ENCODE data around the gene FASTK.
A peak's percentile ranks its signal among the peaks of the same experiment; 100 is the strongest.

FASTK gene

GRCh38 chr7:151086802-151087244 is 6.2 kb upstream of the FASTK start:
- no peaks in the 10 kb centered on the region for H3K27me3 ChIP-seq (ENCODE audit: insufficient read depth, low read length, poor library complexity, severe bottlenecking)

GRCh38 chr7:151085691-151086620 is 5.3 kb upstream of the FASTK start, which contains the start of gene AGAP3:
Gene AGAP3 (plus strand): TSS chr7:151086475. CDS start chr7:151086742, 267 bp downstream.
- H3K4me2 ChIP-seq (ENCODE audit: low read depth, low read length, poor library complexity, severe bottlenecking): peak within 1 kb of the TSS; percentile 98
- no peaks in the 10 kb centered on the region for H3F3A ChIP-seq (ENCODE audit: low read depth)
- no peaks in the 10 kb centered on the region for H3K9me3 ChIP-seq (ENCODE audit: insufficient read depth, low read depth, low read length)
- peak within 1 kb of the TSS; percentile 94 for H3K4me3 ChIP-seq (ENCODE audit: low read length, poor library complexity, severe bottlenecking)
- peaks cover 29% of the 10 kb centered on the region for H4K20me1 ChIP-seq (ENCODE audit: insufficient read depth, low read length, poor library complexity, severe bottlenecking)
- peaks cover 63% of the 10 kb centered on the region for H3K79me2 ChIP-seq (ENCODE audit: insufficient read depth, low read length)
- no peak for TF ChIP-seq CTCF (conservative IDR thresholded peaks at IDR 0.05; ENCODE audit: low read length)
- no peak for TF ChIP-seq EZH2phosphoT487 (IDR thresholded peaks at IDR 0.05; ENCODE audit: borderline replicate concordance)
- peaks cover 45% of the 10 kb centered on the region for H3K4me1 ChIP-seq (ENCODE audit: insufficient read depth, low read length, poor library complexity, severe bottlenecking)
- H3K27me3 ChIP-seq (ENCODE audit: insufficient read depth, low read length, poor library complexity, severe bottlenecking): no peaks in the 10 kb centered on the region
- H3K9ac ChIP-seq (ENCODE audit: low read depth, low read length, poor library complexity, severe bottlenecking): peak within 1 kb of the TSS; percentile 89
- no peaks in the 10 kb centered on the region for H3K36me3 ChIP-seq (ENCODE audit: insufficient read depth, low read length)
- H3K9me2 ChIP-seq (replicated peaks; ENCODE audit: low read depth, low read length): no peaks in the 10 kb centered on the region
- H2AFZ ChIP-seq (ENCODE audit: low read length): peak within 1 kb of the TSS; percentile 97

More at GRCh38 chr7:151086802-151087244, 6.2 kb upstream of the FASTK start:
- H3K4me3 ChIP-seq (ENCODE audit: low read length, poor library complexity, severe bottlenecking): peak overlapping the region; percentile 94
- H2AFZ ChIP-seq (ENCODE audit: low read length): peak overlapping the region; percentile 93
- H3K4me1 ChIP-seq (ENCODE audit: insufficient read depth, low read length, poor library complexity, severe bottlenecking): peaks cover 44% of the 10 kb centered on the region
- H3K9me2 ChIP-seq (replicated peaks; ENCODE audit: low read depth, low read length): no peaks in the 10 kb centered on the region
- H3K79me2 ChIP-seq (ENCODE audit: insufficient read depth, low read length): peaks cover 64% of the 10 kb centered on the region
- no peaks in the 10 kb centered on the region for H3K9me3 ChIP-seq (ENCODE audit: insufficient read depth, low read depth, low read length)
- TF ChIP-seq CTCF (conservative IDR thresholded peaks at IDR 0.05; ENCODE audit: low read length) (no peak), EZH2phosphoT487 (IDR thresholded peaks at IDR 0.05; ENCODE audit: borderline replicate concordance) (no peak)
- no peaks in the 10 kb centered on the region for H3K36me3 ChIP-seq (ENCODE audit: insufficient read depth, low read length)
- peaks cover 37% of the 10 kb centered on the region for H4K20me1 ChIP-seq (ENCODE audit: insufficient read depth, low read length, poor library complexity, severe bottlenecking)
- H3K4me2 ChIP-seq (ENCODE audit: low read depth, low read length, poor library complexity, severe bottlenecking): peak overlapping the region; percentile 98
- H3F3A ChIP-seq (ENCODE audit: low read depth): no peaks in the 10 kb centered on the region
- H3K9ac ChIP-seq (ENCODE audit: low read depth, low read length, poor library complexity, severe bottlenecking): peak overlapping the region; percentile 89

- Histone ChIP-seq H2AFZ (ENCODE audit: low read length) (0 out of 2 replicates have a peak overlapping the region, but pooled peaks have one; percentile 97), H3K9me3 (ENCODE audit: insufficient read depth, low read depth, low read length) (no peaks in the 10 kb centered on the region), H3K4me3 (ENCODE audit: low read length, poor library complexity, severe bottlenecking) (peak overlapping the region; percentile 75), H3K4me1 (ENCODE audit: insufficient read depth, low read length, poor library complexity, severe bottlenecking) (peaks cover 45% of the 10 kb centered on the region), H3K79me2 (ENCODE audit: insufficient read depth, low read length) (peaks cover 61% of the 10 kb centered on the region), H3F3A (ENCODE audit: low read depth) (no peaks in the 10 kb centered on the region), H3K36me3 (ENCODE audit: insufficient read depth, low read length) (no peaks in the 10 kb centered on the region), H3K4me2 (ENCODE audit: low read depth, low read length, poor library complexity, severe bottlenecking) (peak overlapping the region; percentile 92), H3K9me2 (replicated peaks; ENCODE audit: low read depth, low read length) (no peaks in the 10 kb centered on the region), H3K27me3 (ENCODE audit: insufficient read depth, low read length, poor library complexity, severe bottlenecking) (no peaks in the 10 kb centered on the region), H4K20me1 (ENCODE audit: insufficient read depth, low read length, poor library complexity, severe bottlenecking) (peaks cover 28% of the 10 kb centered on the region), H3K9ac (ENCODE audit: low read depth, low read length, poor library complexity, severe bottlenecking) (peak overlapping the region; percentile 79)
- TF ChIP-seq CTCF (conservative IDR thresholded peaks at IDR 0.05; ENCODE audit: low read length) (no peak), EZH2phosphoT487 (IDR thresholded peaks at IDR 0.05; ENCODE audit: borderline replicate concordance) (no peak)
Measured at GRCh38 chr7:151085329-151085690, 4.7 kb upstream of the FASTK start.

All from Loucy (cell line).